GM23338 (cell line): ENCODE data around the gene CYBA. TPM values are rescaled to one million over a fixed set of nuclear protein-coding genes. Genes with fewer than 3 reads are reported as not detected.

Experiments
- ATAC-seq: fragments of 200-7000 bp; cut with Tn5 transposase; 3 replicates; pipeline ENCODE4 v1.9.1; 2020
- DNase-seq: peaks from one replicate; pipeline ENCODE4 v3.0.0-alpha.2; 2015; ENCODE audit warnings: low spot score
- H2AFZ ChIP-seq: fragments of 200-600 bp; sonication (generic); 2 replicates; pipeline ENCODE4 v1.8.0; 2016; ENCODE audit warnings: antibody characterized with exemption, mild to moderate bottlenecking, moderate library complexity
- H3F3A ChIP-seq: fragments of 200-600 bp; sonication (generic); replicated peaks from 2 replicates; pipeline ENCODE4 v1.8.0; 2017; ENCODE audit warnings: antibody characterized with exemption, mixed run types, low read depth
- H3K27ac ChIP-seq: fragments of 200-600 bp; sonication (generic); 2 replicates; pipeline ENCODE4 v1.6.1; 2016; ENCODE audit warnings: low read depth
- H3K27me3 ChIP-seq: fragments of 200-600 bp; sonication (generic); 2 replicates; pipeline ENCODE4 v1.8.0; 2016; ENCODE audit warnings: mild to moderate bottlenecking, mixed run types, moderate library complexity; ENCODE audit not compliant: insufficient read depth
- H3K36me3 ChIP-seq: fragments of 200-600 bp; sonication (generic); 2 replicates; pipeline ENCODE4 v1.8.0; 2016; ENCODE audit warnings: mild to moderate bottlenecking; ENCODE audit not compliant: insufficient read depth
- H3K4me1 ChIP-seq: fragments of 200-600 bp; sonication (generic); 2 replicates; pipeline ENCODE4 v1.8.0; 2016; ENCODE audit warnings: mild to moderate bottlenecking, moderate library complexity; ENCODE audit not compliant: insufficient read depth
- H3K4me2 ChIP-seq: fragments of 200-600 bp; sonication (generic); 2 replicates; pipeline ENCODE4 v1.7.1; 2017; ENCODE audit warnings: mixed run types
- H3K4me3 ChIP-seq: fragments of 200-600 bp; sonication (generic); 2 replicates; pipeline ENCODE4 v1.6.1; 2016; ENCODE audit warnings: mixed run types
- H3K79me2 ChIP-seq: fragments of 200-600 bp; sonication (generic); replicated peaks from 2 replicates; pipeline ENCODE4 v1.8.0; 2017; ENCODE audit warnings: mild to moderate bottlenecking; ENCODE audit not compliant: insufficient read depth
- H3K9me2 ChIP-seq: fragments of 200-600 bp; sonication (generic); 2 replicates; pipeline ENCODE4 v1.8.0; 2017; ENCODE audit not compliant: insufficient read depth
- H4K20me1 ChIP-seq: fragments of 200-600 bp; sonication (generic); replicated peaks from 2 replicates; pipeline ENCODE4 v1.8.0; 2017; ENCODE audit warnings: mild to moderate bottlenecking; ENCODE audit not compliant: insufficient read depth
- H3K27ac Mint-ChIP-seq: 2 replicates; pipeline ENCODE4 v1.8.0; 2020; ENCODE audit warnings: inconsistent platforms, mild to moderate bottlenecking, moderate library complexity, mixed read lengths
- H3K27me3 Mint-ChIP-seq: 3 replicates; pipeline ENCODE4 v1.8.0; 2022; ENCODE audit warnings: low read depth, mild to moderate bottlenecking, moderate library complexity, mixed read lengths, inconsistent platforms; ENCODE audit not compliant: insufficient read depth, poor library complexity
- H3K36me3 Mint-ChIP-seq: 3 replicates; pipeline ENCODE4 v1.8.0; 2021; ENCODE audit warnings: low read depth, mild to moderate bottlenecking, inconsistent platforms, moderate library complexity, mixed read lengths
- H3K4me1 Mint-ChIP-seq: 3 replicates; pipeline ENCODE4 v1.8.0; 2020; ENCODE audit warnings: mild to moderate bottlenecking, inconsistent platforms, mixed read lengths
- H3K4me3 Mint-ChIP-seq: 3 replicates; pipeline ENCODE4 v1.8.0; 2021; ENCODE audit warnings: moderate library complexity, mild to moderate bottlenecking, inconsistent platforms, mixed read lengths
- H3K9me3 Mint-ChIP-seq: 3 replicates; pipeline ENCODE4 v1.8.0; 2020; ENCODE audit warnings: moderate library complexity, mild to moderate bottlenecking, inconsistent platforms, mixed read lengths
- CTCF ChIP-seq, 2 experiments: fragments of 200-600 bp in 1 of 2; sonication (generic) in 1 of 2; conservative IDR thresholded peaks; 2 replicates each; pipeline versions ENCODE4 v1.5.1 to v1.6.1; 2016 to 2017; ENCODE audit warnings: antibody characterized with exemption in 2 of 2, low read depth in 2 of 2, mild to moderate bottlenecking in 2 of 2, moderate library complexity in 1 of 2
- ETS1 ChIP-seq: IDR thresholded peaks from 2 replicates; pipeline ENCODE4 v1.6.1; 2016; ENCODE audit warnings: antibody characterized with exemption
- EZH2 ChIP-seq: fragments of 200-600 bp; sonication (generic); IDR thresholded peaks from one replicate; pipeline ENCODE4 v1.8.0; 2017; ENCODE audit warnings: antibody characterized with exemption, mild to moderate bottlenecking, low read depth; ENCODE audit not compliant: unreplicated experiment
- EZH2phosphoT487 ChIP-seq: fragments of 200-600 bp; sonication (generic); IDR thresholded peaks from one replicate; pipeline ENCODE4 v1.8.1; 2018; ENCODE audit warnings: antibody characterized with exemption; ENCODE audit not compliant: unreplicated experiment
- JUNB ChIP-seq: IDR thresholded peaks from one replicate; pipeline ENCODE4 v1.6.1; 2016; ENCODE audit warnings: antibody characterized with exemption; ENCODE audit not compliant: unreplicated experiment
- POLR2AphosphoS5 ChIP-seq: IDR thresholded peaks from 2 replicates; pipeline ENCODE4 v1.6.1; 2016; ENCODE audit warnings: antibody characterized with exemption, low read depth
- REST ChIP-seq: IDR thresholded peaks from one replicate; pipeline ENCODE4 v1.6.1; 2018; ENCODE audit warnings: antibody characterized with exemption; ENCODE audit not compliant: unreplicated experiment
- STAT1 ChIP-seq: IDR thresholded peaks from one replicate; pipeline ENCODE4 v1.6.1; 2016; ENCODE audit warnings: antibody characterized with exemption; ENCODE audit not compliant: unreplicated experiment
- ZNF114 ChIP-seq: fragments of 250-450 bp; sonication (Bioruptor Pico); IDR thresholded peaks from 2 replicates; pipeline ENCODE4 v1.5.0; 2020; ENCODE audit warnings: mild to moderate bottlenecking, moderate library complexity
- ZNF462 ChIP-seq: fragments of 250-450 bp; sonication (Bioruptor Pico); IDR thresholded peaks from 2 replicates; pipeline ENCODE4 v1.5.0; 2020; ENCODE audit warnings: mild to moderate bottlenecking, moderate library complexity
- polyA plus RNA-seq: library from polyadenylated mRNA; unstranded; fragments of >200 nt; fragmentation: Nextera tagmentation; extraction: Ambion mirVana; gene quantifications from 2 replicates; pipeline ENCODE4 v1.2.1, GENCODE V29; 2016
- total RNA-seq: library from RNA; depleted of rRNA; stranded (reverse); fragments of >200 nt; shearing (Covaris generic); gene quantifications from 2 replicates; pipeline ENCODE4 v1.2.3, GENCODE V29; 2014

The CYBA gene
- total and polyA plus RNA-seq, 2 experiments from 2014 or later, result 275 to 281 TPM

GRCh38 chr16:88645455-88645854, 5.4 kb downstream of the CYBA start:
- Histone ChIP-seq H3K4me2 (no peak overlapping the region), H3K36me3 (no peaks in the 10 kb centered on the region), H3K4me1 (peaks cover 7% of the 10 kb centered on the region; the same call in 1 of the 2 replicates), H3K27ac (no peak overlapping the region), H3K79me2 (peaks cover 14% of the 10 kb centered on the region; the same call in 1 of the 2 replicates), H4K20me1 (peaks cover 7% of the 10 kb centered on the region; the same call in 1 of the 2 replicates), H3F3A (0 out of 2 replicates have a peak, but pooled peaks cover 3% of the 10 kb centered on the region), H3K9me2 (no peaks in the 10 kb centered on the region), H3K4me3 (no peak overlapping the region), H2AFZ (no peak overlapping the region), H3K27me3 (no peaks in the 10 kb centered on the region)
- H3K4me1 Mint-ChIP-seq, result peaks cover 13% of the 10 kb centered on the region
- no peak overlapping the region; the same call in 2 of the 3 replicates for H3K4me3 Mint-ChIP-seq
- H3K27ac Mint-ChIP-seq, result no peak overlapping the region
- H3K36me3 Mint-ChIP-seq, result peaks cover 21% of the 10 kb centered on the region; the same call in 2 of the 3 replicates
- DNase-seq, result no peak
- peaks cover 21% of the 10 kb centered on the region for H3K27me3 Mint-ChIP-seq
- TF ChIP-seq REST (no peak), POLR2AphosphoS5 (no peak), EZH2phosphoT487 (no peak), EZH2 (no peak), CTCF (conservative IDR thresholded peaks at IDR 0.05; ENCODE audit: low read depth in 2 of 2) (no peak), ETS1 (no peak), ZNF114 (CRISPR knock-in tag) (no peak), ZNF462 (no peak), STAT1 (no peak), JUNB (no peak)
- no peak for ATAC-seq
- H3K9me3 Mint-ChIP-seq, result peaks cover 3% of the 10 kb centered on the region; the same call in 1 of the 3 replicates
